Esophagus muscularis mucosa (tissue), 4 donors: Measurements from ENCODE around the gene GPSM1. TPM values are rescaled to one million over a fixed set of nuclear protein-coding genes. Genes with fewer than 3 reads are reported as not detected.

Experiments used
- DNase-seq: peaks from one replicate; pipeline ENCODE4 v3.0.0-alpha.2; 2017; ENCODE audit errors: extremely low spot score
- H3K27ac ChIP-seq, 4 donors: fragments of 200-600 bp; sonication (generic); replicated peaks in 1 of 4; 1 replicate in 3 of 4; 2 replicates in 1 of 4; pipeline ENCODE4 v1.5.1; 2016 to 2019; ENCODE audit warnings: mild to moderate bottlenecking in 1 of 4
- H3K27me3 ChIP-seq, 4 donors: fragments of 200-600 bp; sonication (generic); one replicate each; pipeline versions ENCODE4 v1.5.1 to v1.6.0; 2016 to 2019
- H3K36me3 ChIP-seq, 4 donors: fragments of 200-600 bp; sonication (generic); one replicate each; pipeline ENCODE4 v1.5.1; 2016 to 2019
- H3K4me1 ChIP-seq, 4 donors: fragments of 200-600 bp; sonication (generic); one replicate each; pipeline ENCODE4 v1.5.1; 2016 to 2019
- H3K4me3 ChIP-seq, 4 donors: fragments of 200-600 bp; sonication (generic); 1 replicate in 2 of 4; 2 replicates in 2 of 4; pipeline ENCODE4 v1.5.1; 2016 to 2019; ENCODE audit warnings: mild to moderate bottlenecking in 4 of 4, moderate library complexity in 1 of 4
- H3K9me3 ChIP-seq, 4 donors: fragments of 200-600 bp; sonication (generic); 1 replicate in 3 of 4; 2 replicates in 1 of 4; pipeline ENCODE4 v1.5.1; 2016 to 2019
- EP300 ChIP-seq: sonication (generic); formaldehyde crosslinking; IDR thresholded peaks from one replicate; pipeline ENCODE4 v1.6.1; 2017; ENCODE audit warnings: antibody characterized with exemption
- POLR2A ChIP-seq: fragments of 450-650 bp; IDR thresholded peaks from one replicate; pipeline ENCODE4 v1.6.1; 2017; ENCODE audit warnings: antibody characterized with exemption, moderate library complexity, mild to moderate bottlenecking, low read depth
- POLR2AphosphoS5 ChIP-seq, 2 donors: sonication (generic); formaldehyde crosslinking; IDR thresholded peaks; one replicate each; pipeline ENCODE4 v1.6.1; 2017; ENCODE audit warnings: antibody characterized with exemption in 2 of 2
- WGBS: methylation state at CpG from one replicate; pipeline ENCODE4 v1.1.5; 2018; 5-methylcytosine and 5-hydroxymethylcytosine counted together
- intact Hi-C: fragments of 100-400 bp; cut with DNase I; formaldehyde crosslinking; loops from one replicate; pipeline ENCODE4 v1.15.1; 2023
- total RNA-seq, 4 donors: library from RNA; depleted of rRNA; stranded (reverse); fragments of >200 nt; gene quantifications; one replicate each; pipeline versions ENCODE4 v1.1.0 to v1.2.1, GENCODE V29; 2016
- TF ChIP-seq, protein P1 (sequence below), 3 experiments: fragments of 200-600 bp in 2 of 3; fragments of 450-650 bp in 1 of 3; sonication (generic) in 2 of 3; IDR thresholded peaks; one replicate each; pipeline ENCODE4 v1.5.1; 2017 to 2019; ENCODE audit warnings: antibody characterized with exemption in 3 of 3, mild to moderate bottlenecking in 2 of 3, moderate library complexity in 1 of 3

GPSM1 gene
- total RNA-seq, 4 donors from 2014 or later: 8.3 to 18.5 (median 16.3) TPM

DNA sequence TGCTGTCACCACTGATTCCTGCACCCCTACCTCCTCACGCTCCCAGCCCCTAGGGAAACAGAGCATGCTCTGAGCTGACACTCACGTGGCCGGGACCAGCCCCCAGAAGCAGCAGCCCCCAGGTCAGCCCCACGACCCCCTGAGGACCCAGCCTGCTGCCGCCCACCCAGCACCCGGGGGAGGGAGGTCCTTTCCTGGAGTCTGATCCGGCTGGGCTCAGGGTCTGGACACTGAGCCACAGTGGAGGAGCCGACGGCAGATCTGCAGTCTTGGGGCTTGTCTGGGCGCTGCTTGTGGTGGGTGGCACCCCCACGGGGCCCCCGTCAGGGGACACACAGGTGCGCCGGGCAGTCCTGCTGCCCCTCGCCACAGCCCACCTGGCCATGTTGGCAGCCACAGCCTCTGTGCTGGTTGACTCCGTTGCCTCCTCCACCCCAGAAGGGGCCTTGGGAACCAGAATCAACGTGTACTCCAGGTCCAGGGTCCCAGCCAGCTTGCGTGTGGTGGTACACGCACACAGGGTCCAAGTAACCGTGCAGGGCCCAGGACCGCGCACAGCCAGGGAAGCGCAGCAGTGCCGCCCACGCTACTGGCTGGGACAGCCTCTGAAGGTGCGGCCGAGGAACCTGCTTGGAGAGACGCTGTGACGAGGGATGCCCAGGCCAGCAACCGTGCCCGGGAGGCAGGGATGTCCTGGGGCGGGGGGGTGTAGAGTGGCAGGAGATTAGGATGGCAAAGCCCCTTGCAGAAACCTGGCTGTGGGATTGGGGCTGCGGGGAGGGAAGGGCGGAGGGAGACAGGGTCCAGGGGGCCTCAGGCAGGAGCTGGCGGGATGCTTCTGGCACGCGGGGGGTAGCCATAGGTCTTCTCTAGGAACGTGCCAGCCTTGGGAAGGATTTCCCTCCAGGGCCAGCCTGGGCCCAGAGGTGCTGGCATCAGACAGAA, 32.7 kb downstream of the GPSM1 start:
- TF ChIP-seq, protein P1, sequence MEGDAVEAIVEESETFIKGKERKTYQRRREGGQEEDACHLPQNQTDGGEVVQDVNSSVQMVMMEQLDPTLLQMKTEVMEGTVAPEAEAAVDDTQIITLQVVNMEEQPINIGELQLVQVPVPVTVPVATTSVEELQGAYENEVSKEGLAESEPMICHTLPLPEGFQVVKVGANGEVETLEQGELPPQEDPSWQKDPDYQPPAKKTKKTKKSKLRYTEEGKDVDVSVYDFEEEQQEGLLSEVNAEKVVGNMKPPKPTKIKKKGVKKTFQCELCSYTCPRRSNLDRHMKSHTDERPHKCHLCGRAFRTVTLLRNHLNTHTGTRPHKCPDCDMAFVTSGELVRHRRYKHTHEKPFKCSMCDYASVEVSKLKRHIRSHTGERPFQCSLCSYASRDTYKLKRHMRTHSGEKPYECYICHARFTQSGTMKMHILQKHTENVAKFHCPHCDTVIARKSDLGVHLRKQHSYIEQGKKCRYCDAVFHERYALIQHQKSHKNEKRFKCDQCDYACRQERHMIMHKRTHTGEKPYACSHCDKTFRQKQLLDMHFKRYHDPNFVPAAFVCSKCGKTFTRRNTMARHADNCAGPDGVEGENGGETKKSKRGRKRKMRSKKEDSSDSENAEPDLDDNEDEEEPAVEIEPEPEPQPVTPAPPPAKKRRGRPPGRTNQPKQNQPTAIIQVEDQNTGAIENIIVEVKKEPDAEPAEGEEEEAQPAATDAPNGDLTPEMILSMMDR (IDR thresholded peaks at IDR 0.05): no peak
- TF ChIP-seq EP300: no peak
- TF ChIP-seq POLR2AphosphoS5 (IDR thresholded peaks at IDR 0.05): no peak
- no peak for TF ChIP-seq POLR2A

DNA sequence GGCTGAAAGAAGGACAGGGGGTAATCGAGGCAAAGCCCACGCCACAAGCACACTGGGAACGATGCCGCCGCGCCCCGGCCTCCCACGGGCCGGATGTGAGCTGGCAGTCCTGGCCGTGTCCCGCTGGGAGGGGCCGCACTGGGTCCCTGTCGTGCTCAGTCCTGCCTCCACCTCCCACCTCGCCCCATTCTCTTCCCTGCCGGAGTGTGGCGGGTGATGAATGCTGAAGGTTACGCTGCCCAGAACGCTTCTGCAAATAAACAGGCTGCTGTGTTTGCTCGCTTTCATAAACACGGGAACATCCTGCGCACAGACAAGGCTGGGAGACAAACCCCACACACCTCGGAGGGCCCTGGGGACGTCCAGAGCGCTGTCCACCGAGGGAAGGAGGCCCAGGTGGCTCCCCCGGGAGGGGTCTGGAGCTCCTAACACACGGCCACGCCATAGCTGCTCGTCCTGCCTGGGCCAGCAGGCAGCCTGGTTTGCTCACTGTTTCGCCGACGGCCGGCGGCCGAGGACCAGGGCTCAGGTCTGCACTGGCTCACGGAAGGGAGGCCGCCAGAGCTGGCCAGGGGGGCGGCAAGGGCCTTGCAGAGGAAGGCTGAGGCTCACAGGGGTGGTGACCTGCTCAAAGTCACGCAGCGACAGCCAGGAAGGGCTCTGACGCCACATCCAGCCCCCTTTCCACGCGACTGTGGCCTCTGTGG, 33.9 kb downstream of the GPSM1 start:
- 48% methylated on average over 20 of the region's 43 CpGs for WGBS
- DNase-seq: no peak
- H3K9me3 ChIP-seq: no peaks in the 10 kb centered on the region
- TF ChIP-seq POLR2A (no peak), EP300 (no peak), POLR2AphosphoS5 (IDR thresholded peaks at IDR 0.05) (peak in 1 of 2 donors; percentile 39)
- H3K36me3 ChIP-seq: peaks cover 0 to 38% (median 28%) of the 10 kb centered on the region in 4 donors
- H3K27ac ChIP-seq: peak overlapping the region in 3 of 4 donors; percentile 34 to 96 (median 55)
- H3K4me3 ChIP-seq: no peak overlapping the region
- intact Hi-C loops: no loop called here
- H3K27me3 ChIP-seq: peaks cover 0 to 20% (median 0%) of the 10 kb centered on the region in 4 donors
- peaks cover 32 to 42% (median 37%) of the 10 kb centered on the region in 4 donors for H3K4me1 ChIP-seq

More for the DNA sequence above, 32.7 kb downstream of the GPSM1 start:
- DNase-seq: no peak
- peaks cover 41 to 52% (median 46%) of the 10 kb centered on the region in 4 donors for H3K4me1 ChIP-seq
- H3K27me3 ChIP-seq: peaks cover 0 to 12% (median 0%) of the 10 kb centered on the region in 4 donors
- peaks cover 0 to 44% (median 34%) of the 10 kb centered on the region in 4 donors for H3K36me3 ChIP-seq
- 77% methylated on average over 19 of the region's 38 CpGs for WGBS
- peak overlapping the region in 1 of 4 donors; percentile 13 for H3K27ac ChIP-seq
- H3K9me3 ChIP-seq: no peaks in the 10 kb centered on the region
- intact Hi-C loops: no loop called here
- no peak overlapping the region for H3K4me3 ChIP-seq

DNA sequence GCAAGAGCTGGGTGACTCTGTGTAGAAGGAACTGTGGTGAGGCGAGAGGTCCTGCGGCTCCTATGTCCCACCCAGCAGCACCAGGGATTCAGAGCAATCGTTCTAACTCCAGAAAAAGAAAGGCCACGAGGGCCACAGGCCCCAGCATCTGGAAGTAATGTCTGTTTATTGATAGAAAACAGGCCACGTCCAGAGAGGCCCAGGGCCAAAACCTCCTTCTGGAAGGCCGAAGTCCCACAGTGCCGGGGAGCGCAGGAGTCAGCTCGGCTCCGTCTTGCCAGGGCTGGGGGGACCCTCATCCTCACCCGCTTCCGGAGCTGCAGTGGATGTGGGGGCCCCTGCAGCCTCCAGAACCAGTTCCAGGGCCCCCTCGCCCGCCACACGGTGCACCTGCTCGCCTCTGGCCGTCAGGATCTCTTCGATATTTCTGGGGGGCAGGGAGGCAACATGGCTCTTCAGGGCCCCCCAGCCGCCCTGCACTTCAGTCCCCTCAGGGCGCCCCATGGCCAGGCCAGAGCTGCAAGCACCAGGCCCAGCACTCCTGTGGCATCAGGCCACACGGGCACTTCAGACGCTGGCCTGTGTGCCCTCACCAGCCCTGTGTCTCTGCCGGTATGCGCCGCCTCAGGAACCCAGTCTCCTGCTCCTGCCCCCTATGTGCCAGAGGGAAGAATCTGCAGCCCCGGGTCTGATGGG, 34.6 kb downstream of the GPSM1 start:
- intact Hi-C loops: loop anchor here (2.0 kb wide), 1 partner anchor 19 kb away; no protein-coding TSS in a partner anchor
- TF ChIP-seq, protein P1 (IDR thresholded peaks at IDR 0.05): no peak
- TF ChIP-seq POLR2AphosphoS5 (IDR thresholded peaks at IDR 0.05) (no peak), EP300 (no peak), POLR2A (no peak)
- H3K27ac ChIP-seq: peak overlapping the region in 3 of 4 donors; percentile 34 to 96 (median 55)

DNA sequence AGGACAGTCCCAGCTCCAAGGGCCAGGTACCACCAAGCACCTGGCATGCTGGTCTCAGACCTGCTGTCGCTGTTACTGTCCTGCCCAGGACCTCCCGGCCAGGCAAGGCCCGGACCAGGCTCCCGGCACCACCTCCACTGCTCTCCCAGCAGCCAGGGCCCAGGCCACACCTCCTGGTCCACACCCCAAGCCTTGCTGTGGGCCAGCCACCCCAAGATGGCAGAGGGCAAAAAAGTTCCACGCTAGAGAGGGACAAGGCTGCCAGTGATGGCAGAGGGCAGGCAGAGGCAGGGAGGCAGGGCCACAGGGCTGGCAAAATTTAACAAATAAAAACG, 35.1 kb downstream of the GPSM1 start:
- no peak for DNase-seq
- intact Hi-C loops: loop anchor here (2.0 kb wide), 1 partner anchor 20 kb away; no protein-coding TSS in a partner anchor
- Histone ChIP-seq H3K27me3 (peaks cover 0 to 28% (median 0%) of the 10 kb centered on the region in 4 donors), H3K4me1 (peaks cover 29 to 39% (median 37%) of the 10 kb centered on the region in 4 donors), H3K4me3 (no peak overlapping the region), H3K36me3 (peaks cover 0 to 26% (median 16%) of the 10 kb centered on the region in 4 donors), H3K27ac (peak overlapping the region in 3 of 4 donors; percentile 94 to 96 (median 95)), H3K9me3 (no peaks in the 10 kb centered on the region)
- WGBS: 94% methylated on average over 5 of the region's 6 CpGs
- TF ChIP-seq POLR2AphosphoS5 (IDR thresholded peaks at IDR 0.05) (no peak), EP300 (no peak), POLR2A (no peak)
- TF ChIP-seq, protein P1 (IDR thresholded peaks at IDR 0.05): no peak

More for the DNA sequence above, 34.6 kb downstream of the GPSM1 start:
- WGBS: 68% methylated on average over 10 of the region's 26 CpGs
- peaks cover 0 to 31% (median 21%) of the 10 kb centered on the region in 4 donors for H3K36me3 ChIP-seq
- no peak overlapping the region for H3K4me3 ChIP-seq
- H3K9me3 ChIP-seq: no peaks in the 10 kb centered on the region
- peaks cover 29 to 39% (median 37%) of the 10 kb centered on the region in 4 donors for H3K4me1 ChIP-seq
- peaks cover 0 to 26% (median 0%) of the 10 kb centered on the region in 4 donors for H3K27me3 ChIP-seq
- no peak for DNase-seq
